Activated T-helper 1 cell treated with anti-CD3 and anti-CD28 coated beads, Interleukin-12 subunit alpha, Interleukin-12 subunit beta, Interleukin-2, Interleukin-4 antibody, amounts not matched to agents 30 ng/mL and 10 ng/mL and 1 ng/mL, durations not matched to agents 14 hours and 24 hours and 36 hours (primary cell): ENCODE measurements around the gene NT5E. TPM values are rescaled to one million over a fixed set of nuclear protein-coding genes. Genes with fewer than 3 reads are reported as not detected.

Source experiments
- DNase-seq: peaks from one replicate; pipeline ENCODE4 v3.0.0; 2021; ENCODE audit warnings: low spot score
- H3K27ac Mint-ChIP-seq: one replicate; pipeline ENCODE4 v1.8.0; 2021; ENCODE audit warnings: mild to moderate bottlenecking, mixed read lengths
- H3K27me3 Mint-ChIP-seq: one replicate; pipeline ENCODE4 v1.8.0; 2022; ENCODE audit warnings: mild to moderate bottlenecking, moderate library complexity, mixed read lengths; ENCODE audit not compliant: insufficient read depth
- H3K36me3 Mint-ChIP-seq: one replicate; pipeline ENCODE4 v1.8.0; 2021; ENCODE audit warnings: low read depth, mixed read lengths
- H3K4me1 Mint-ChIP-seq: one replicate; pipeline ENCODE4 v1.8.0; 2021; ENCODE audit warnings: low read depth, mixed read lengths
- H3K4me3 Mint-ChIP-seq: one replicate; pipeline ENCODE4 v1.8.0; 2021; ENCODE audit warnings: mild to moderate bottlenecking, moderate library complexity, mixed read lengths
- H3K9me3 Mint-ChIP-seq: one replicate; pipeline ENCODE4 v1.8.0; 2021; ENCODE audit warnings: mixed read lengths
- intact Hi-C: fragments of 100-400 bp; cut with micrococcal nuclease; formaldehyde crosslinking; loops from one replicate; pipeline ENCODE4 v1.15.1; 2024
- total RNA-seq: library from RNA; stranded (reverse); gene quantifications from 2 replicates; pipeline ENCODE4 v1.2.3, GENCODE V29; 2022

Gene NT5E
- total RNA-seq, 1 donor from 2014 or later = 15.2 TPM

DNA sequence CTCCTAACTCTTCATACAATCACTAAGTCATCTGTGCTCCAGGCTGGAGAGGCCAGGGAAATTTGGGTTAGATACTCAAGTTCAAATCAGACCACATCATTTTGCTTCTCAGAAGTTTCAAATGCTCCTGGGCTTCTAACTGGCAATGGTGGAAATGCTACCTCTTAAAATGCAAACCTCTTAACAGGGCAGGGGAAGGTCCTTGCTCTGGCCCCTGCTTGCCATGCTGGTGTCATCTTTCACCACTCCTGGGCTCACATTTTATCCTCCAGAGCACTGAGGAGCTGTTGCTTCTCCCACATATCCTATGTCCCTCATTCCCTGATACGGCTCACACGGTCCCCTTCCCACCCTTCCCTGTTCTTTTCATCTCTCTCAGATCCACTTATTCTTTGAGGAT is 41.8 kb upstream of the NT5E start:
- Mint-ChIP-seq H3K27ac (no peak overlapping the region), H3K4me1 (peaks cover 47% of the 10 kb centered on the region), H3K9me3 (no peaks in the 10 kb centered on the region), H3K4me3 (no peak overlapping the region), H3K27me3 (peaks cover 5% of the 10 kb centered on the region), H3K36me3 (no peaks in the 10 kb centered on the region)
- intact Hi-C loops = no loop called here
- DNase-seq = no peak

DNA sequence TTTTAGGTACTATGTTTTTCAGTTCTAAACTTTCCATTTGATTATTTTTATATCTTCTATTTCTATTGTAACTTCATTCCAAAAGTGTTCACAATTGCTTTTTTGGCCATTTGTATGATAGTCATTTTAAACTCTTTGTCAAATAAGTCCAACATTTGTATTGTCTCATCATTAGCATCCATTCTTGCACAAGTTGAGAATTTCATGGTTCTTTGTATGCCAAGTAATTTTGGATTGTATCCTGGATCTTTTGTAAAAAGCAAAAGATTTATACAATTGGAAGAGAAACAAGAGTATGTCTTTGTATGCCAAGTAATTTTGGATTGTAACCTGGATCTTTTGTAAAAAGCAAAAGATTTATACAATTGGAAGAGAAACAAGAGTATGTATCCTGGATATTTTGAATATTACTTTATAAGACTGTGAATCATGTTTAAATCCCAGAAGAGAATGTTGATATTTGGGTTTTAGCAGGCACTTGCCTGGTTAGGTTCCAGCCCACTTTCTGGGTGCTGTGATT is 36.9 kb upstream of the NT5E start:
- Mint-ChIP-seq H3K27ac (no peak overlapping the region), H3K9me3 (peaks cover 5% of the 10 kb centered on the region), H3K4me3 (no peak overlapping the region), H3K36me3 (no peaks in the 10 kb centered on the region), H3K27me3 (peaks cover 5% of the 10 kb centered on the region), H3K4me1 (peaks cover 32% of the 10 kb centered on the region)
- DNase-seq = no peak
- intact Hi-C loops = no loop called here

DNA sequence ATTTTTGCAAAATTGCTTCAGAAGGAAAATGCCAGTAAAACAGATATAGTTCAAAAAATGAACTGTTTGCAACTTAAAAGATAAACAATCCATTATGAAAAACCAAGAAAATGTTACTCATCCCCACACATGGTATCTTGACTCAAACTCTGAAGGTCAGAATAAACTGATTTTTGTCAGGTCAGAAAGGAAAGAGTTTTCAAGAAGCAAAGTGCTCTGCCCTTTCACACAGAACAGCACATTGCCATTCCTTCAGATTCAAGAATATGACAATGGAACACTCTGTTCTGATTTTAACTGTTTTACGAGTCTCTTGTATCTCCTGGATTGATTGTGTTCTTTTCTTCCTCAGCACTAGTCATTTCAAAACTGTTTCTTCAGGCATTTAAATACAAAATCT is 33.8 kb upstream of the NT5E start:
- Mint-ChIP-seq H3K4me1 (peaks cover 44% of the 10 kb centered on the region), H3K9me3 (peaks cover 5% of the 10 kb centered on the region), H3K36me3 (no peaks in the 10 kb centered on the region), H3K27ac (peak overlapping the region; percentile 6), H3K27me3 (peaks cover 8% of the 10 kb centered on the region), H3K4me3 (no peak overlapping the region)
- no peak for DNase-seq
- intact Hi-C loops = loop anchor here (1.0 to 5.0 kb wide), 2 partner anchors 48 to 59 kb away; no protein-coding TSS in a partner anchor

DNA sequence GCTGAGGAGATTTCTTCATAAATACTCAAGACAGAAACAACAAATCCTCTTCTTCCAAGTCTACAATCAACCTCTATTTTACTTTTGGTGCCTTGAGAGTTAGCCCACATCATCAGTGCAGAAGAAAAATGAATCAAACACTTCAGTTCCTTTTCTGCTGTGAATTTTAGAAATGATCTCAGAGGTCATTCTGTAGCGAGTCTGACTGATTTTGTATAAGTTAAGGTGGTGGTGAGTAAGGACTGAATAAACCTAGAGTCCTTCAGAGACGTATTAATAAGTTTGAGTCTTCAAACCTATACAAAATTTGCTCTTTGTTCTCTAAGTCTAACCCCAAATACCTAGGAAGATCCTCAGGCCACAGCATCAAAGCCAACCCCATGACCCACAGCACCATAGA is 33.1 kb upstream of the NT5E start:
- intact Hi-C loops = loop anchor here (1.0 to 5.0 kb wide), 2 partner anchors 48 to 59 kb away; no protein-coding TSS in a partner anchor
- Mint-ChIP-seq H3K9me3 (peaks cover 5% of the 10 kb centered on the region), H3K27ac (no peak overlapping the region), H3K27me3 (peaks cover 10% of the 10 kb centered on the region), H3K4me3 (no peak overlapping the region), H3K4me1 (peaks cover 44% of the 10 kb centered on the region), H3K36me3 (no peaks in the 10 kb centered on the region)
- DNase-seq = no peak

DNA sequence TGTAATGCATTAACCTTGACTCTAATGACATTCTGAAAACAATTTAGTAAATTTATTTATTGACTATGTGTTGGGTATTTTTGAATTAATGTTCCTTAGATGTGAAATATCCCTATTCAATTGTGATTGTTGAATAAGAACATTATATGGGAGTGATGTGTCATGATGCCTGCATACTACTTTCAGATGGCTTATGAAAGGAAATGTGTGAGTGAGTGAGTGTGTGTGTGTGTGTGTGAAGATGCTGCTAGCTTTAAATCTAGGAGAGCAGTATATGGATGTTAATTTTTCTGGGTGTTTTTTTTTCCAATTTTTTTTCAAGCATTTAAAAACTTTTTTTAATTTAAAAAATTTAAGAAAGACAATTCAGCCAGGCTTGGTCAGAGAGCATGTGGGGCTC is 32.5 kb upstream of the NT5E start:
- Mint-ChIP-seq H3K27ac (no peak overlapping the region), H3K4me3 (no peak overlapping the region), H3K4me1 (peaks cover 41% of the 10 kb centered on the region), H3K9me3 (peaks cover 5% of the 10 kb centered on the region), H3K27me3 (peaks cover 10% of the 10 kb centered on the region), H3K36me3 (no peaks in the 10 kb centered on the region)
- DNase-seq = no peak
- intact Hi-C loops = loop anchor here (5.0 kb wide), 1 partner anchor 60 kb away; no protein-coding TSS in a partner anchor

DNA sequence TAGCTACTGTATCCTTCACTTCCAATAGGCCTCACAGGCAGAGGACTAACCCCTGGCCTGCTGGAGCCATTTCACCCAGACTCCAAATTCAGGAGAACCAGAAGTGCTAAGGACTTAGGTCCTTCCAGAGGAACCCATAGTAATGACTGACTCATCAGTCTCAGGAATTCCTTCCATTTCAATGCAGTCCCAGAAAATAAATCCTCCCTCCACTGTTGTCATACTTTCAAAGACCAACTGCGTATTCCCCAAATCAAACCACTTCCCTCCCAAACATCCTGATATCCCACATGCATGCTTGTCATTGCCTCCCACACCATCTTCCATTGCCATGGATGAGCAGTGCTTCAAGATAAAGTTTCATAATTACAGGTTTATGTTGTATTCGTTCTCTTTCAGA is 31.8 kb upstream of the NT5E start:
- Mint-ChIP-seq H3K4me3 (no peak overlapping the region), H3K36me3 (no peaks in the 10 kb centered on the region), H3K27me3 (peaks cover 6% of the 10 kb centered on the region), H3K27ac (no peak overlapping the region), H3K4me1 (peaks cover 38% of the 10 kb centered on the region), H3K9me3 (peaks cover 5% of the 10 kb centered on the region)
- intact Hi-C loops = loop anchor here (5.0 kb wide), 1 partner anchor 61 kb away; no protein-coding TSS in a partner anchor
- DNase-seq = no peak

DNA sequence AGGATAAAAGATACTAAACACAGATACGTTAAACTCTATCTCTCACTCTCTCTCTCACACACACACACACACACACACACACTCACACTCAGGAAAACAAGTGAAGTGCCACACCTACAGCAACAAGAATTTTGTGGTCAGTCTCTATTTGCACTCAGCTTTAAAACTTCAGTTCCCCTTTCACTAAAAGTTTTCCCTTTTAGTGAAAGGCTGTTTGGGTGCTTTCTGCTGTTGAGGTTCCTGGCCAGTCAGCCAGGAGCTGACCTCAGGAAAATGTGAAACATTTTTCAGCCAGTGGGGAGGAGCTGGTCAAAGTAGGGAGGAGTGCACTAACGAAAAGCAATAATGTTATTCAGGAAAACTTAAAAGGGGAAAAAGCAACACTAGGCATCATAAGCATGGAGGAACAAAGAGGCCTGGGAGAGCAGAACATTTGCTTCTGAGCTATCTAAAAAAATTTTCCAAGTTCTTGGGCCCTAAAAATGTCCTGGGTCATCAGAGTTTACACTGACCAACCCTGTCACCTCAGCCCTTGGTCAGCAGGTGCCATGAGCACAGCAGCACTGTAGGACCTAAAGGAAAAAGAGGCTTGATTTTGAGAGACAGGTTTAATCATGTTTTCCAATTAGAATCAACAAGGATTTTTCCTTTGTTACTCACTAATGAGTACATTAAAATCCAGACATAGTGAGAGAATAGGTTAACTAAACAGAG is 30.7 kb upstream of the NT5E start:
- no peak overlapping the region for H3K4me3 Mint-ChIP-seq

DNA sequence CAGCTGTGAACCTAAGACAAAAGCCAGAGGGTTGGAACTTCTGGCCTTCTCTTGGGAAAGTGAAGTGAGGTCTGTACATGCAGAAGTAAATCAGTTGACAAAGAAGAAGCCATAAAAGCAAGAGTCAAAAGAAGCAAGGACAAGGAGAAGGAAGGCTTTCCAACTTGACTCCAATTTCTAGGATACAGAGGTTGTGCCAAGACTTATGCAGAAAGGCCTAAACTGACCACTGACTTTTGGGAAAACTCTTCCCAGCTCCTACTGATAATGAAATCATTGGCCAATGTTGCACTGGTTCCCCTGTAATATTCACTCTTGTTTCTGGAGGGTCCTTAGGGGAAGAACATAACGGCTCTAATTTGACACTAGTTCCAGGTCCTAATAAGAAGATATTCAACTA is 29.3 kb upstream of the NT5E start:
- H3K27ac Mint-ChIP-seq = no peak overlapping the region
- no peak for DNase-seq
- peaks cover 14% of the 10 kb centered on the region for H3K9me3 Mint-ChIP-seq
- H3K4me3 Mint-ChIP-seq = no peak overlapping the region
- intact Hi-C loops = no loop called here
- peaks cover 6% of the 10 kb centered on the region for H3K27me3 Mint-ChIP-seq
- H3K4me1 Mint-ChIP-seq = peaks cover 32% of the 10 kb centered on the region
- H3K36me3 Mint-ChIP-seq = peaks cover 5% of the 10 kb centered on the region

More for the DNA sequence above, 30.7 kb upstream of the NT5E start:
- peaks cover 5% of the 10 kb centered on the region for H3K9me3 Mint-ChIP-seq
- H3K36me3 Mint-ChIP-seq = no peaks in the 10 kb centered on the region
- intact Hi-C loops = loop anchor here (5.0 kb wide), 1 partner anchor 62 kb away; no protein-coding TSS in a partner anchor
- no peak overlapping the region for H3K27ac Mint-ChIP-seq
- DNase-seq = no peak
- peaks cover 38% of the 10 kb centered on the region for H3K4me1 Mint-ChIP-seq
- H3K27me3 Mint-ChIP-seq = peaks cover 6% of the 10 kb centered on the region

DNA sequence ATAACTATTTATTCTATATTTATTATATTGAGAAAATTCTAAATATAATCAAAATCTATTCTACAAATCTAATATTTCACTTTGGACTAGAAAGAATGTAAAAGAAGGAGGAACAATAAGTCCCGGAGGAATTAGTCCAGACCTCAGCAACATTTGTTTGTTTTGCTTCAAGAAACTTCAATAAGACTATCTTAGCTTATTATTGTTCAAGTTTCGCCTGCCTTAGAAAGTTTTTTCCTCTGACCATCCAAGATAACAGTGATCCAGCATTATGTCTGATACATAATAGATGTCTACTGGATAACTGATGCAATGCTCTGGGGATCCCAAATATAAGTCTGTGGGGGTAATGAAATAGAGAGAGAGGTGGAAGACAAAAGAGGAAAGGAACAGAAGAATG is 28.7 kb upstream of the NT5E start:
- peaks cover 6% of the 10 kb centered on the region for H3K27me3 Mint-ChIP-seq
- no peak overlapping the region for H3K27ac Mint-ChIP-seq
- DNase-seq = no peak
- H3K4me1 Mint-ChIP-seq = peaks cover 26% of the 10 kb centered on the region
- intact Hi-C loops = no loop called here
- peaks cover 5% of the 10 kb centered on the region for H3K36me3 Mint-ChIP-seq
- H3K9me3 Mint-ChIP-seq = peaks cover 18% of the 10 kb centered on the region
- H3K4me3 Mint-ChIP-seq = no peak overlapping the region

DNA sequence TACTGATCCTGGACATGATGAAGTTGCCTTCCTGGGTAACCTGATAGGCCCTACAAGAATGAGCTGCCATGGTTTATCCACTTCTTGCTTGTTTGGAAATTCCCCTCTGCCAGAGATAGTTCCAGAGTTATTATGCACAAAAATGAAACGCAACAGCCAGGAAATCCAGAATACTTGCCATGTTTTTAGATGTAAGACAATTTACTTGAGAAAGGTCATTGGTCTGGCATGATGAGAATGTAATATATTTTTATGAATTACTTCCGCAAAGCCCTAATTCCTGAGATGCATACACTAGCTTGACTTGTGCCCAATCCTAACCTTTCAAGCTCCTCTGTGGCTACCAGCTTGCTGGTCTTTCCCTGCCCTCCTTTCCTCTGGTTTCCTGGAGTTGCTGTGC is 27.9 kb upstream of the NT5E start:
- intact Hi-C loops = no loop called here
- Mint-ChIP-seq H3K36me3 (peaks cover 5% of the 10 kb centered on the region), H3K9me3 (peaks cover 19% of the 10 kb centered on the region), H3K27ac (no peak overlapping the region), H3K4me3 (no peak overlapping the region), H3K27me3 (peaks cover 6% of the 10 kb centered on the region), H3K4me1 (peaks cover 18% of the 10 kb centered on the region)
- no peak for DNase-seq

DNA sequence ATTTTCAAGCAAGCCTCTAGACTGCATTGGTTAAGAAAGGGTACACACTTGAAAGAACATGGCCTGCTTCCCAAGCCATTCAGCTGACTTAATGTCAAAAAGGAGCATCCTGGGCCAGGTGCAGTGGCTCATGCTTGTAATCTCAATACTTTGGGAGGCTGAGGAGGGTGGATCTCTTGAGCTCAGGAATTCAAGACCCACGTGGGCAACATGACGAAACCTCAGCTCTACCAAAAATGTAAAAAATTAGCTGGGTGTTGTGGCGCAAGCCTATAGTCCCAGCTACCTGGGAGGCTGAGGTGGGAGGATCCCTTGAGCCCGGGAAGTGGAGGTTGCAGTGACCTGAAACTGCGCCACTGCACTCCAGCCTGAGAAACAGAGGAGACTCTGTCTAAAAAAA is 26.9 kb upstream of the NT5E start:
- peaks cover 13% of the 10 kb centered on the region for H3K4me1 Mint-ChIP-seq
- no peak for DNase-seq
- H3K27me3 Mint-ChIP-seq = peaks cover 9% of the 10 kb centered on the region
- H3K4me3 Mint-ChIP-seq = no peak overlapping the region
- peaks cover 5% of the 10 kb centered on the region for H3K36me3 Mint-ChIP-seq
- intact Hi-C loops = no loop called here
- peaks cover 18% of the 10 kb centered on the region for H3K9me3 Mint-ChIP-seq
- H3K27ac Mint-ChIP-seq = no peak overlapping the region

DNA sequence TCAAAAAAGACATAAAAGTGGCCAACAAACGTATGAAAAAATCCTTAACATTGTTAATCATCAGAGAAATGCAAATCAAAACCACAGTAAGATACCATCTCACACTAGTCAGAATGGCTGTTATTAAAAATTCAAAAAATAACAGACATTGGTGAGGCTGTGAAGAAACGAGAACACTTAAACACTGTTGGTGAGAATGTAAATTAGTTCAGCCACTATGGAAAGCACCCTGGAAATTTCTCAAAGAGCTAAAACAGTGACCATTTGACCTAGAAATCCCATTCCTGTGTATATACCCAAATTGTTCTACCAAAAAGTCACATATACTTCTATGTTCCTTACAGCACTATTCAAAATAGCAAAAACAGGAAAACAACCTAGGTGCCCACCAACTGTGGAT is 24.9 kb upstream of the NT5E start:
- peaks cover 18% of the 10 kb centered on the region for H3K9me3 Mint-ChIP-seq
- no peaks in the 10 kb centered on the region for H3K4me1 Mint-ChIP-seq
- H3K27me3 Mint-ChIP-seq = peaks cover 11% of the 10 kb centered on the region
- no peak overlapping the region for H3K27ac Mint-ChIP-seq
- H3K36me3 Mint-ChIP-seq = peaks cover 5% of the 10 kb centered on the region
- intact Hi-C loops = no loop called here
- DNase-seq = no peak
- H3K4me3 Mint-ChIP-seq = no peak overlapping the region

DNA sequence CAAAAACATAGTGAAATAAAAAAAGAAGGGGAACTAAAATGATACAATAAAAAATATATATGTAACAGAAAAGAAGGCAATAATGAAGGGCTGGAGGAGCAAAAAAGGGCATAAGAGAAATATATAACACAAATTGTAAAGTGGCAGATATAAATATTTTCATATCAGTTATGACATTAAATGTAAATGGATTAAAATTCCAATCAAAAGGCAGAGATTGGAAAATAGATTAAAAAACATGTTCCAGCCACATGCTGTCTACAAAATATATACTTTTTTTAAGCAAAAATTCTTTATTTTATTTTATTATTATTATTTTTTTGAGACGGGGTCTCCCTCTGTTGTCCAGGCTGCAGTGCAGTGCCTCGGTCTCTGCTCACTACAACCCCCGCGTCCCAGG is 23.9 kb upstream of the NT5E start:
- Mint-ChIP-seq H3K9me3 (peaks cover 18% of the 10 kb centered on the region), H3K27ac (no peak overlapping the region), H3K4me1 (no peaks in the 10 kb centered on the region), H3K4me3 (no peak overlapping the region), H3K27me3 (peaks cover 12% of the 10 kb centered on the region), H3K36me3 (peaks cover 5% of the 10 kb centered on the region)
- intact Hi-C loops = no loop called here
- no peak for DNase-seq
